Measurements from ENCODE around the gene GDPD3. TPM values are rescaled to one million over a fixed set of nuclear protein-coding genes. Genes with fewer than 3 reads are reported as not detected.

The GDPD3 gene
- total RNA-seq, 1 donor from 2014 or later: 19.7 TPM

DNA sequence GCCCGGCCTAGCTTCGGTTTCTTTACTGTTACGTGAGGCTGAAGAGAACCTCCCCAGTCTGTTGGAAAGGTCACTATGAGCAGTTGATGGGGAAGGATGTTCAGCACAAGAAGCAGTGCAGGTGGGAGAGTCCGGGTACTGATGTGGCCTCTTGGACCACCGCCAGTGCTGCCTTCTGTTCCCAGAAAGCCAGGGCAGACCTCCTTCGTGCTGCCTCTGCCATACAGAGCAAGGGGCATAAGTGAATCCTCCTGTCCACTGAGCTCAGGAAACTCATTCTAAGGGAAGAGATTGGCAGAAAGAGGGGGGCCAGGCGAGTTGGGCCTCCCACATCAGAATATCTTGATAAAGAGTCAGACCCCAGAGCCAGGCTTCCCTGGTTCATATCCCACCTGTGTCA, 33.9 kb downstream of the GDPD3 start:
- TF ChIP-seq, protein P1, sequence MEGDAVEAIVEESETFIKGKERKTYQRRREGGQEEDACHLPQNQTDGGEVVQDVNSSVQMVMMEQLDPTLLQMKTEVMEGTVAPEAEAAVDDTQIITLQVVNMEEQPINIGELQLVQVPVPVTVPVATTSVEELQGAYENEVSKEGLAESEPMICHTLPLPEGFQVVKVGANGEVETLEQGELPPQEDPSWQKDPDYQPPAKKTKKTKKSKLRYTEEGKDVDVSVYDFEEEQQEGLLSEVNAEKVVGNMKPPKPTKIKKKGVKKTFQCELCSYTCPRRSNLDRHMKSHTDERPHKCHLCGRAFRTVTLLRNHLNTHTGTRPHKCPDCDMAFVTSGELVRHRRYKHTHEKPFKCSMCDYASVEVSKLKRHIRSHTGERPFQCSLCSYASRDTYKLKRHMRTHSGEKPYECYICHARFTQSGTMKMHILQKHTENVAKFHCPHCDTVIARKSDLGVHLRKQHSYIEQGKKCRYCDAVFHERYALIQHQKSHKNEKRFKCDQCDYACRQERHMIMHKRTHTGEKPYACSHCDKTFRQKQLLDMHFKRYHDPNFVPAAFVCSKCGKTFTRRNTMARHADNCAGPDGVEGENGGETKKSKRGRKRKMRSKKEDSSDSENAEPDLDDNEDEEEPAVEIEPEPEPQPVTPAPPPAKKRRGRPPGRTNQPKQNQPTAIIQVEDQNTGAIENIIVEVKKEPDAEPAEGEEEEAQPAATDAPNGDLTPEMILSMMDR (conservative IDR thresholded peaks at IDR 0.05): no peak
- Mint-ChIP-seq H3K9me3 (no peaks in the 10 kb centered on the region), H3K27ac (no peak overlapping the region), H3K27me3 (no peaks in the 10 kb centered on the region), H3K4me1 (ENCODE audit: unreplicated experiment) (peaks cover 24% of the 10 kb centered on the region), H3K36me3 (peaks cover 15% of the 10 kb centered on the region), H3K4me3 (no peak overlapping the region)
- no peak for DNase-seq (ENCODE audit: extremely low spot score, unreplicated experiment)

DNA sequence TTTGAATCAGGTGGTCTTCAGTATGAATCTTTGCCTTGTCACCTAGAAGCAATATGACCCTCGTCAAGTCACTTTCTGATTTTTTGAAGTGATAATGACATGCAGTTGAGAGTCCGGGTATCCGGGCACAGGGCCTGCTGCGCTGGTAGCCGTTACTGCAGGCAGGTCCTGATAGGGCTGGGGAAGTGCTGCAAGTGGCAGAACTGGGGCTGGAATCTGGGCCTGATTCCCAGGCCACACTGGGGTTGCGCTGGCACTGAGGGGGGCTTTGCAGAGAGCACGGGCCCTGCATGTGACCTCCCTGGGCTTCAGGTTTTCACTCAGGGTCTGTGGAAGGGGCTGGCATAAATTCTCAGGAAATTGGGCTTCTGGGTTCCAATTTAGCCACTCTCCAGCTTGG, 34.6 kb downstream of the GDPD3 start:
- Mint-ChIP-seq H3K36me3 (peaks cover 15% of the 10 kb centered on the region), H3K27me3 (no peaks in the 10 kb centered on the region), H3K9me3 (no peaks in the 10 kb centered on the region), H3K4me1 (ENCODE audit: unreplicated experiment) (peaks cover 24% of the 10 kb centered on the region), H3K4me3 (no peak overlapping the region), H3K27ac (peak overlapping the region; percentile 16)
- TF ChIP-seq, protein P1 (conservative IDR thresholded peaks at IDR 0.05): no peak
- DNase-seq (ENCODE audit: extremely low spot score, unreplicated experiment): no peak

DNA sequence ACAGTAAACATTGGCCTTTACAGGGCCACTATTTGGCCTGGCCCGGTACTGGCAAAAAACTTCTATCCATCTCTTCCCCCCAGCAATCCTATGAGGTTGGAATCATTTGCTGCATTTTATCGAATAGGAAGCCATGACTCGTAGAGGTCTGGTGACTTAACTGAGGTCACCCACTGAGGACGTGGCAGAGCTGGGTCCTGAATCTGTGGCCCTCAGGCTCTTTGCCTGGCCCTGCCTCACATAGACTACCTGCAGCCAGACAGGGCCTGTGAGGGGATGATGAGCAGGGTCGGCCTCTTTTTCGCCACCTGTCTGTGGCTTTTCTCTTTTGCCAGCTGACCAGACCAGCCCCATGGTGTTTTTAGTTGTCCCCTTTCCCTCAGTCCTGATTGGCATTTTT, 35.7 kb downstream of the GDPD3 start:
- Mint-ChIP-seq H3K4me1 (ENCODE audit: unreplicated experiment) (peaks cover 24% of the 10 kb centered on the region), H3K9me3 (no peaks in the 10 kb centered on the region), H3K27me3 (no peaks in the 10 kb centered on the region), H3K27ac (peak overlapping the region; percentile 96), H3K36me3 (peaks cover 15% of the 10 kb centered on the region), H3K4me3 (peak overlapping the region; percentile 97)
- DNase-seq (ENCODE audit: extremely low spot score, unreplicated experiment): no peak
- TF ChIP-seq, protein P1 (conservative IDR thresholded peaks at IDR 0.05): no peak

DNA sequence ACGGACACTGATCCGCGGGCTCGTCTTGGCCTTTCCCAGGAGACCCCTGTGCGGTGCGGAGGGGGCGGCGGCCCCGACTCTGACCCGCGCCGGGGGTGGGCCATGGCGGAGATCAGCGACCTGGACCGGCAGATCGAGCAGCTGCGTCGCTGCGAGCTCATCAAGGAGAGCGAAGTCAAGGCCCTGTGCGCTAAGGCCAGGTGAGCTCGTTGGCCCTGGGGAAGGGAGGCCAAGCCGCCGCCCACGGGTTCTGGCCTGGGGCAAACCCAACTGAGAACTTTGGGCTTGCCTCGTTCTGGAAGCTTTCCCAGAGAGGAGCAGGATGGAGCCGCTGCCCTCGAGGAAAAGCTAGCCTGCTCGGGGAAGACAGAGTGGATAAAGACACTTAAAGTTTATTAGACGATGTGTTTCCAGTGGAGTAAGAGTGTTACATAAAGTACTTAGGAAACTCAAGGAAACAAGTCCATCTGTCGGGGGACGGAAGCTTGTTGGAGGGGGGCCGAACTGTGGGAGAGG, 37.0 kb downstream of the GDPD3 start:
- Mint-ChIP-seq H3K36me3 (peaks cover 15% of the 10 kb centered on the region), H3K27ac (peak overlapping the region; percentile 96), H3K4me3 (peak overlapping the region; percentile 97)

DNA sequence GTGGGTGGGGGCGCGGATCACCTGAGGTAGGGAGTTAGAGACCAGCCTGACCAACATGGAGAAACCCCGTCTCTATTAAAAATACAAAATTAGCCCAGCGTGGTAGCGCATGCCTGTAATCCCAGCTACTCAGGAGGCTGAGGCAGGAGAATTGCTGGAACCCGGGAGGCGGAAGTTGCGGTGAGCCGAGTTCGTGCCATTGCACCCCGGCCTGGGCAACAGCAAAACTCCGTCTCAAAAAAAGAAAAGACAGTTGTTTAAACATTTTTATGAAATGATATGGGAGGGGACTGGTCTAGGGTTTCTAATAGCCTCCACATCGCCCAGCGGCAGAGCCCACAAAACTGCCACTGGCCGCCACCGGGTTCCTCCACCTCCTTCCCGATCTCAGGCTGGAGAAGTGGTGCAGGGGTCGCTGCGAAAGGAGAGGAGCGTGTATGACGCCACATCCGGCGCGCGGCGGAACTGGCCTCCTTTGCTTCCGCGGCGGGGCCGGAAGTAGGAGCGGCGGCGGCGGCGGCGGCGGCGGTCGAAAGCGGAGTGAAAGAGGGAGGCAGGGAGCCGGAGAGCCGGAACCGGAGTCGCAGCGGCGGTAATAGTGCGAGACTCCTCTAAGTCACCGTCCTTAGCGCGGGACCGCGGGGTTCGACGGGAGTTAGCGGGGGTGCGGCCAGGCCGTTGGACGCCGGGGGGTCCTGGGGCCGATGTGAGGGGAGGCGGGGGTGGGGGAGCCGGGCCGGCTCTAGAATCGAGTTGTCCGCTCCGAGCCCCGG, 37.6 kb downstream of the GDPD3 start, which contains the start of gene PPP4C:
Gene PPP4C, plus strand, starts transcription at position 492 of the 773 bp plus-strand sequence. CDS start 384 bp downstream, outside the sequence.
- no peaks in the 10 kb centered on the region for H3K9me3 Mint-ChIP-seq
- H3K36me3 Mint-ChIP-seq: peaks cover 15% of the 10 kb centered on the region

More for the DNA sequence above, 37.0 kb downstream of the GDPD3 start:
- no peak for DNase-seq (ENCODE audit: extremely low spot score, unreplicated experiment)
- peaks cover 28% of the 10 kb centered on the region for H3K4me1 Mint-ChIP-seq (ENCODE audit: unreplicated experiment)
- H3K27me3 Mint-ChIP-seq: no peaks in the 10 kb centered on the region
- no peaks in the 10 kb centered on the region for H3K9me3 Mint-ChIP-seq
- TF ChIP-seq, protein P1 (conservative IDR thresholded peaks at IDR 0.05): no peak

More for the DNA sequence above, 37.6 kb downstream of the GDPD3 start, which contains the start of gene PPP4C:
- H3K27ac Mint-ChIP-seq: peak within 1 kb of the TSS; percentile 96
- peak within 1 kb of the TSS; percentile 97 for H3K4me3 Mint-ChIP-seq
- no peaks in the 10 kb centered on the region for H3K27me3 Mint-ChIP-seq
- DNase-seq (ENCODE audit: extremely low spot score, unreplicated experiment): peak; percentile 92
- H3K4me1 Mint-ChIP-seq (ENCODE audit: unreplicated experiment): peaks cover 28% of the 10 kb centered on the region
- TF ChIP-seq, protein P1 (conservative IDR thresholded peaks at IDR 0.05): no peak
